Measurements from ENCODE around the gene RTRAF. TPM values are rescaled to one million over a fixed set of nuclear protein-coding genes. Genes with fewer than 3 reads are reported as not detected.

RTRAF gene
- total RNA-seq, 2 experiments from 2014 or later, result 194 to 217 TPM

- Mint-ChIP-seq H3K4me3 (no peak overlapping the region), H3K27me3 (peaks cover 5% of the 10 kb centered on the region), H3K36me3 (ENCODE audit: low read depth) (peaks cover 15% of the 10 kb centered on the region), H3K4me1 (peaks cover 1% of the 10 kb centered on the region), H3K9me3 (no peaks in the 10 kb centered on the region), H3K27ac (no peak overlapping the region)
- no peak for DNase-seq
- POLR2A ChIA-PET, result no interaction called here
- CTCF ChIA-PET, result interaction anchor here (0.8 to 1.6 kb wide), 2 partner anchors 10 to 37 kb away, joined by 3 to 5 read pairs; no protein-coding TSS in a partner anchor
These were observed 25.4 kb downstream of the RTRAF start for GRCh38 chr14:52014601-52015267.

- DNase-seq, result no peak
These were observed 26.2 kb downstream of the RTRAF start for GRCh38 chr14:52015411-52016030.

GRCh38 chr14:52018252-52018651 lies 28.9 kb downstream of the RTRAF start:
- Mint-ChIP-seq H3K27ac (no peak overlapping the region), H3K4me3 (no peak overlapping the region), H3K9me3 (peaks cover 4% of the 10 kb centered on the region), H3K36me3 (ENCODE audit: low read depth) (peaks cover 4% of the 10 kb centered on the region), H3K27me3 (peaks cover 5% of the 10 kb centered on the region), H3K4me1 (peaks cover 35% of the 10 kb centered on the region)
- no peak for DNase-seq
- ChIA-PET POLR2A (no interaction called here), CTCF (no interaction called here)

More at GRCh38 chr14:52015411-52016030, 26.2 kb downstream of the RTRAF start:
- Mint-ChIP-seq H3K36me3 (ENCODE audit: low read depth) (peaks cover 13% of the 10 kb centered on the region), H3K9me3 (no peaks in the 10 kb centered on the region), H3K27ac (no peak overlapping the region), H3K4me3 (no peak overlapping the region), H3K4me1 (peaks cover 9% of the 10 kb centered on the region), H3K27me3 (peaks cover 5% of the 10 kb centered on the region)
- CTCF ChIA-PET, result interaction anchor here (0.8 to 1.6 kb wide), 3 partner anchors 9 to 38 kb away, joined by 3 to 5 read pairs (median 3); no protein-coding TSS in a partner anchor
- POLR2A ChIA-PET, result no interaction called here

GRCh38 chr14:52018970-52019369 lies 29.6 kb downstream of the RTRAF start:
- POLR2A ChIA-PET, result no interaction called here
- H3K9me3 Mint-ChIP-seq, result peaks cover 5% of the 10 kb centered on the region
- peaks cover 4% of the 10 kb centered on the region for H3K36me3 Mint-ChIP-seq (ENCODE audit: low read depth)
- H3K27me3 Mint-ChIP-seq, result peaks cover 5% of the 10 kb centered on the region
- CTCF ChIA-PET, result interaction anchor here (1.5 to 1.7 kb wide), 2 partner anchors 10 to 25 kb away, joined by 3 to 5 read pairs; no protein-coding TSS in a partner anchor
- peaks cover 35% of the 10 kb centered on the region for H3K4me1 Mint-ChIP-seq
- no peak overlapping the region for H3K27ac Mint-ChIP-seq
- H3K4me3 Mint-ChIP-seq, result no peak overlapping the region
- no peak for DNase-seq

GRCh38 chr14:52020161-52020714 lies 30.9 kb downstream of the RTRAF start:
- CTCF ChIA-PET, result interaction anchor here (0.6 to 1.7 kb wide), 5 partner anchors 9 to 1146 kb away, joined by 3 to 5 read pairs (median 4); no protein-coding TSS in a partner anchor
- no peak for DNase-seq
- Mint-ChIP-seq H3K27me3 (peaks cover 5% of the 10 kb centered on the region), H3K36me3 (ENCODE audit: low read depth) (peaks cover 4% of the 10 kb centered on the region), H3K4me3 (no peak overlapping the region), H3K27ac (no peak overlapping the region), H3K4me1 (peaks cover 35% of the 10 kb centered on the region), H3K9me3 (peaks cover 12% of the 10 kb centered on the region)
- POLR2A ChIA-PET, result no interaction called here

GRCh38 chr14:52020866-52021717 lies 31.7 kb downstream of the RTRAF start:
- Mint-ChIP-seq H3K4me1 (peaks cover 35% of the 10 kb centered on the region), H3K27me3 (peaks cover 5% of the 10 kb centered on the region), H3K36me3 (ENCODE audit: low read depth) (peaks cover 6% of the 10 kb centered on the region), H3K27ac (peak overlapping the region; percentile 73), H3K4me3 (no peak overlapping the region), H3K9me3 (peaks cover 12% of the 10 kb centered on the region)
- no peak for DNase-seq
- ChIA-PET CTCF (interaction anchor here (1.3 kb wide), 1 partner anchor 23 kb away, joined by 4 read pairs; no protein-coding TSS in a partner anchor), POLR2A (no interaction called here)

GRCh38 chr14:52021957-52022600 lies 32.7 kb downstream of the RTRAF start:
- H3K27me3 Mint-ChIP-seq, result no peaks in the 10 kb centered on the region
- no peak overlapping the region for H3K27ac Mint-ChIP-seq
- POLR2A ChIA-PET, result no interaction called here
- peaks cover 12% of the 10 kb centered on the region for H3K9me3 Mint-ChIP-seq
- CTCF ChIA-PET, result interaction anchor here (1.3 kb wide), 1 partner anchor 22 kb away, joined by 4 read pairs; no protein-coding TSS in a partner anchor
- H3K4me1 Mint-ChIP-seq, result peaks cover 35% of the 10 kb centered on the region
- H3K36me3 Mint-ChIP-seq (ENCODE audit: low read depth), result peaks cover 6% of the 10 kb centered on the region
- DNase-seq, result no peak
- no peak overlapping the region for H3K4me3 Mint-ChIP-seq

- Mint-ChIP-seq H3K4me1 (peaks cover 35% of the 10 kb centered on the region), H3K27me3 (peaks cover 2% of the 10 kb centered on the region), H3K27ac (no peak overlapping the region), H3K36me3 (ENCODE audit: low read depth) (peaks cover 6% of the 10 kb centered on the region), H3K9me3 (peaks cover 12% of the 10 kb centered on the region), H3K4me3 (no peak overlapping the region)
- ChIA-PET CTCF (no interaction called here), POLR2A (no interaction called here)
- DNase-seq, result no peak
These were observed 34.2 kb downstream of the RTRAF start for GRCh38 chr14:52023518-52023917.

- H3K27ac Mint-ChIP-seq, result no peak overlapping the region
- no peak for DNase-seq
- peaks cover 12% of the 10 kb centered on the region for H3K9me3 Mint-ChIP-seq
- POLR2A ChIA-PET, result no interaction called here
- peaks cover 6% of the 10 kb centered on the region for H3K36me3 Mint-ChIP-seq (ENCODE audit: low read depth)
- H3K4me1 Mint-ChIP-seq, result peaks cover 28% of the 10 kb centered on the region
- no peak overlapping the region for H3K4me3 Mint-ChIP-seq
- CTCF ChIA-PET, result interaction anchor here (1.8 kb wide), 1 partner anchor 10 kb away, joined by 5 read pairs; no protein-coding TSS in a partner anchor
- H3K27me3 Mint-ChIP-seq, result peaks cover 3% of the 10 kb centered on the region
These were observed 36.0 kb downstream of the RTRAF start for GRCh38 chr14:52025310-52025709.

GRCh38 chr14:52026017-52026660 lies 36.8 kb downstream of the RTRAF start:
- no peak overlapping the region for H3K4me3 Mint-ChIP-seq
- peaks cover 7% of the 10 kb centered on the region for H3K27me3 Mint-ChIP-seq
- peaks cover 12% of the 10 kb centered on the region for H3K9me3 Mint-ChIP-seq
- peaks cover 6% of the 10 kb centered on the region for H3K36me3 Mint-ChIP-seq (ENCODE audit: low read depth)
- H3K27ac Mint-ChIP-seq, result no peak overlapping the region
- ChIA-PET CTCF (no interaction called here), POLR2A (no interaction called here)
- DNase-seq, result no peak
- H3K4me1 Mint-ChIP-seq, result peaks cover 20% of the 10 kb centered on the region

- no peak for DNase-seq
- Mint-ChIP-seq H3K9me3 (peaks cover 12% of the 10 kb centered on the region), H3K4me3 (no peak overlapping the region), H3K4me1 (peaks cover 12% of the 10 kb centered on the region), H3K27ac (no peak overlapping the region), H3K27me3 (peaks cover 7% of the 10 kb centered on the region), H3K36me3 (ENCODE audit: low read depth) (peaks cover 6% of the 10 kb centered on the region)
- CTCF ChIA-PET, result no interaction called here
- POLR2A ChIA-PET, result no interaction called here
These were observed 37.6 kb downstream of the RTRAF start for GRCh38 chr14:52026901-52027300.

GRCh38 chr14:52029881-52030280 lies 40.5 kb downstream of the RTRAF start:
- H3K4me3 Mint-ChIP-seq, result no peak overlapping the region
- no peak overlapping the region for H3K27ac Mint-ChIP-seq
- CTCF ChIA-PET, result no interaction called here
- peaks cover 2% of the 10 kb centered on the region for H3K36me3 Mint-ChIP-seq (ENCODE audit: low read depth)
- DNase-seq, result no peak
- H3K27me3 Mint-ChIP-seq, result peaks cover 15% of the 10 kb centered on the region
- H3K4me1 Mint-ChIP-seq, result no peaks in the 10 kb centered on the region
- POLR2A ChIA-PET, result no interaction called here
- no peaks in the 10 kb centered on the region for H3K9me3 Mint-ChIP-seq

Measured in activated CD4-positive, alpha-beta T cell treated with anti-CD3 and anti-CD28 coated beads, Interleukin-2, amount 10 ng/mL, durations not matched to agents 7 days and 5 days (primary cell).